Calu3 (cell line): ENCODE data around the gene AQP9. TPM values are rescaled to one million over a fixed set of nuclear protein-coding genes. Genes with fewer than 3 reads are reported as not detected.

Experiments
- BruUV-seq: library from RNA; stranded (reverse); fragments of 400-500 nt; replicated peaks from 2 replicates; lab custom pipeline; 2021; lab: Mats Ljungman, UMichigan
- CTCF ChIA-PET: fragments of 300-600 bp; sonication (Branson Sonifier 250); formaldehyde crosslinking; loops from one replicate; lab custom pipeline; 2022; ENCODE audit warnings: antibody characterized with exemption; lab: Charles Lee
- DNase-seq: peaks from one replicate; pipeline ENCODE4 v3.0.0; 2022
- H3K27ac Mint-ChIP-seq: one replicate; pipeline ENCODE4 v1.8.0; 2022; ENCODE audit warnings: mixed read lengths; ENCODE audit not compliant: unreplicated experiment
- H3K27me3 Mint-ChIP-seq: one replicate; pipeline ENCODE4 v1.8.0; 2022; ENCODE audit warnings: mixed read lengths; ENCODE audit not compliant: unreplicated experiment
- H3K36me3 Mint-ChIP-seq: one replicate; pipeline ENCODE4 v1.8.0; 2022; ENCODE audit warnings: mild to moderate bottlenecking, moderate library complexity, mixed read lengths; ENCODE audit not compliant: insufficient read depth, unreplicated experiment
- H3K4me1 Mint-ChIP-seq: one replicate; pipeline ENCODE4 v1.8.0; 2022; ENCODE audit warnings: mild to moderate bottlenecking, low read depth, mixed read lengths; ENCODE audit not compliant: unreplicated experiment
- H3K4me3 Mint-ChIP-seq: one replicate; pipeline ENCODE4 v1.8.0; 2022; ENCODE audit warnings: mild to moderate bottlenecking, low read depth, moderate library complexity, mixed read lengths; ENCODE audit not compliant: unreplicated experiment
- H3K9me3 Mint-ChIP-seq: one replicate; pipeline ENCODE4 v1.8.0; 2022; ENCODE audit warnings: low read depth, mixed read lengths; ENCODE audit not compliant: unreplicated experiment
- CTCF ChIP-seq: fragments of 200-600 bp; IDR thresholded peaks from one replicate; pipeline ENCODE4 v1.8.0; 2022; ENCODE audit warnings: antibody characterized with exemption; ENCODE audit not compliant: unreplicated experiment
- intact Hi-C: fragments of 100-400 bp; cut with micrococcal nuclease; formaldehyde crosslinking; loops from one replicate; pipeline ENCODE4 v1.10.0; 2022; ENCODE audit not compliant: unreplicated experiment
- total RNA-seq: library from RNA; stranded (reverse); gene quantifications from 2 replicates; pipeline ENCODE4 v1.2.3, GENCODE V29; 2022

The AQP9 gene
- total RNA-seq, 1 experiment from 2014 or later = not detected

- peak; percentile 77 for TF ChIP-seq CTCF
- Mint-ChIP-seq H3K4me1 (no peaks in the 10 kb centered on the region), H3K4me3 (no peak overlapping the region), H3K27ac (no peak overlapping the region), H3K27me3 (no peaks in the 10 kb centered on the region), H3K36me3 (no peaks in the 10 kb centered on the region), H3K9me3 (peaks cover 5% of the 10 kb centered on the region)
- CTCF ChIA-PET = interaction anchor here (0.6 to 1.1 kb wide), 4 partner anchors 9 to 144 kb away, joined by 3 to 17 read pairs (median 6); no protein-coding TSS in a partner anchor
- intact Hi-C loops = loop anchor here (2.0 to 10.0 kb wide), 3 partner anchors 145 to 883 kb away; partner anchors contain the start of gene CCNB2
- DNase-seq = peak; percentile 80
- no TSS peak for BruUV-seq
Measured at GRCh38 chr15:58221591-58222241, 83.5 kb downstream of the AQP9 start.

- CTCF ChIA-PET = interaction anchor here (0.6 to 1.1 kb wide), 3 partner anchors 10 to 224 kb away, joined by 3 to 6 read pairs (median 4); no protein-coding TSS in a partner anchor
- BruUV-seq = no TSS peak
- DNase-seq = no peak
- Mint-ChIP-seq H3K27me3 (no peaks in the 10 kb centered on the region), H3K4me1 (no peaks in the 10 kb centered on the region), H3K4me3 (no peak overlapping the region), H3K36me3 (no peaks in the 10 kb centered on the region), H3K9me3 (peaks cover 5% of the 10 kb centered on the region), H3K27ac (no peak overlapping the region)
- intact Hi-C loops = loop anchor here (10.0 kb wide), 2 partner anchors 642 to 882 kb away; partner anchors contain the start of gene CCNB2
- no peak for TF ChIP-seq CTCF
Measured at GRCh38 chr15:58222679-58223078, 84.5 kb downstream of the AQP9 start.

- H3K4me1 Mint-ChIP-seq = peaks cover 7% of the 10 kb centered on the region
- no TSS peak for BruUV-seq
- no peaks in the 10 kb centered on the region for H3K27me3 Mint-ChIP-seq
- H3K36me3 Mint-ChIP-seq = no peaks in the 10 kb centered on the region
- H3K4me3 Mint-ChIP-seq = no peak overlapping the region
- TF ChIP-seq CTCF = no peak
- CTCF ChIA-PET = interaction anchor here (0.6 to 1.1 kb wide), 3 partner anchors 10 to 643 kb away, joined by 3 to 6 read pairs (median 5); no protein-coding TSS in a partner anchor
- no peak overlapping the region for H3K27ac Mint-ChIP-seq
- H3K9me3 Mint-ChIP-seq = peaks cover 5% of the 10 kb centered on the region
- intact Hi-C loops = loop anchor here (10.0 kb wide), 2 partner anchors 641 to 881 kb away; partner anchors contain the start of gene CCNB2
- DNase-seq = no peak
Measured at GRCh38 chr15:58223432-58223831, 85.3 kb downstream of the AQP9 start.

- no peak for DNase-seq
- TF ChIP-seq CTCF = no peak
- peaks cover 14% of the 10 kb centered on the region for H3K4me1 Mint-ChIP-seq
- intact Hi-C loops = loop anchor here (10.0 kb wide), 2 partner anchors 641 to 881 kb away; partner anchors contain the start of gene CCNB2
- H3K27me3 Mint-ChIP-seq = no peaks in the 10 kb centered on the region
- H3K27ac Mint-ChIP-seq = no peak overlapping the region
- CTCF ChIA-PET = interaction anchor here (0.6 kb wide), 1 partner anchor 642 kb away, joined by 5 read pairs; no protein-coding TSS in a partner anchor
- peaks cover 5% of the 10 kb centered on the region for H3K9me3 Mint-ChIP-seq
- no peaks in the 10 kb centered on the region for H3K36me3 Mint-ChIP-seq
- BruUV-seq = no TSS peak
- H3K4me3 Mint-ChIP-seq = no peak overlapping the region
Measured at GRCh38 chr15:58224068-58224467, 85.9 kb downstream of the AQP9 start.
